Motor neuron (in vitro differentiated cells): ENCODE data around the gene PGM2L1. TPM values are rescaled to one million over a fixed set of nuclear protein-coding genes. Genes with fewer than 3 reads are reported as not detected.
A peak's percentile ranks its signal among the peaks of the same experiment; 100 is the strongest.
"Not testable (repeated sequence)": the region's sequence is repeated elsewhere in the genome, so short reads cannot be mapped to it uniquely, and the experiment has no call there.

Experiments
- ATAC-seq, 8 experiments: fragments of 200-7000 bp; cut with Tn5 transposase; replicated peaks in 6 of 8; 2 replicates each; pipeline ENCODE4 v1.8.0; 2021; ENCODE audit warnings: mild to moderate bottlenecking in 8 of 8, moderate library complexity in 8 of 8
- H3K27ac ChIP-seq, 2 donors: fragments of 250-450 bp; sonication (Bioruptor Pico); 2 replicates each; pipeline ENCODE4 v1.9.0; 2021; ENCODE audit warnings: antibody characterized with exemption in 2 of 2, mild to moderate bottlenecking in 2 of 2, moderate library complexity in 1 of 2
- H3K4me1 ChIP-seq, 2 donors: fragments of 250-450 bp; sonication (Bioruptor Pico); replicated peaks in 1 of 2; 2 replicates each; pipeline ENCODE4 v1.6.1; 2021; ENCODE audit warnings: antibody characterized with exemption in 2 of 2, mild to moderate bottlenecking in 2 of 2, moderate library complexity in 1 of 2
- H3K4me3 ChIP-seq, 5 donors: fragments of 250-450 bp; sonication (Bioruptor Pico); 2 replicates each; pipeline ENCODE4 v1.9.0; 2021; ENCODE audit warnings: antibody characterized with exemption in 5 of 5, mild to moderate bottlenecking in 5 of 5, moderate library complexity in 4 of 5
- WGBS, 10 experiments: fragments of 450-650 bp; shearing (Covaris generic); methylation state at CpG; one replicate each; pipeline ENCODE4 v1.0.0; 2022; 5-methylcytosine and 5-hydroxymethylcytosine counted together
- in situ Hi-C, 9 experiments: fragments of 400-800 bp; cut with MboI; loops; one replicate each; pipeline ENCODE4 v1.15.0; 2021; ENCODE audit warnings: low sequenced_read_pairs in 9 of 9, low pct_unique_long_range_greater_than_20kb in 2 of 9; ENCODE audit not compliant: unreplicated experiment in 9 of 9
- total RNA-seq, 8 experiments: library from RNA; unstranded; fragments of 300-600 nt; gene quantifications; 2 replicates each; pipeline versions ENCODE4 v1.2.3 to v1.2.4, GENCODE V29; 2022

PGM2L1 gene
- total RNA-seq, 8 experiments from 2014 or later, result 1.4 to 82.5 (median 40.4) TPM

- H3K27ac ChIP-seq, result no peak overlapping the region
- WGBS, 10 experiments, result 36 to 80% (median 67%) methylated on average over 3 of the region's 3 CpGs; no CpG with 5 or more reads in 1 of the 10 experiments
- in situ Hi-C loops, result no loop called here
- no peak for ATAC-seq
- no peak overlapping the region for H3K4me3 ChIP-seq
- peaks cover 0 to 9% of the 10 kb centered on the region in 2 donors for H3K4me1 ChIP-seq
Measured at GRCh38 chr11:74391193-74391592, 7.0 kb downstream of the PGM2L1 start.

DNA sequence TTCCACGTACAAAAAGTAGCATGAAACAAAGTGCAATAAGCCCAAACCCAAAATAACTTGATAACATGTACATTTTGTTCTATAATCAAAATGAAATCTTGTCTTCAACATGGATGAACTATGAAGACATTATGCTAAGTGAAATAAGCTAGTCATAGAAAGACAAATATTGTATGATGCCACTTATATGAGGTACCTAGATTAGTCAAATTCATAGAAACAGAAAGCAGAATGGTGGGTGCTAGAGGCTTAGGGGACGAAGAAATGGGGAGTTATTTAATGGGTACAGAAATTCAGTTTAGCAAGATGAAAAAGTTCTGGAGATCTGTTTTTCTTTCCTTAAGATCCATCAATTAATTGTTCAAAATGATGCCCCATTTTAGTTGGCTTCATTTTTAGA lies 7.5 kb downstream of the PGM2L1 start:
- Histone ChIP-seq H3K4me1 (peaks cover 0 to 9% of the 10 kb centered on the region in 2 donors), H3K27ac (no peak overlapping the region), H3K4me3 (no peak overlapping the region)
- no peak for ATAC-seq
- 50 to 100% (median 88%) methylated on average over 1 to 2 of the region's 2 CpGs for WGBS, 10 experiments
- in situ Hi-C loops, result no loop called here

DNA sequence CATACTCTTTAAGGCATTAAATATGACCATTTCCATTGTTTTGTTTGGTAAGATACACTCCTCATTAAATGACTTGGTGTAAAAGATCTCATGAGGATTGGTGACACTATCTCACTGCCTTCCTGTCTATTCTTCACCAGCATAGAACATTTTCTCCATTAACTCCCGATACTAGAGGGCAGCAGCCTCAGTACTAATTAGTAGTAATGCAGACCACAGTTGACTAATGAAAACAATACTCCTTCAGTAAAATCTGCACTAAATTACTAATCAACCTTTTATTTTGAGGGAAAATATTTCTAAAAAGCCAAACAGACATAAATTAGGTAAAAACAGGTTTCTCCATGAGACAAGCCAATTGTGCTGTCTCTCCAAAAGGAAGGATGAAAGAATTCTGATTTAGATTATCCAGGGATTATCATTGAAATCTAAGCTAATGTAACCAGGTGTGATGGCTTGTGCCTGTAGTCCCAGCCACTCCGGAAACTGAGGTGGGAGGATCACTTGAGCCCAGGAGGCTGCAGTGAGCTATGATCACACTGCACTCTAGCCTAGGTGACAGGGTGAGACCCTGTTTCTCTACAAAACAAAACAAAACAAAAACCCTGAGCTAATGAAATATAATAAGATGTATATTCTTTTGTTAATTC lies 9.4 kb downstream of the PGM2L1 start:
- ATAC-seq, result peak; percentile 71 to 89 (median 82)
- in situ Hi-C loops, result no loop called here
- Histone ChIP-seq H3K4me3 (no peak overlapping the region), H3K4me1 (peaks cover 0 to 6% of the 10 kb centered on the region in 2 donors), H3K27ac (no peak overlapping the region)
- WGBS, 10 experiments, result 0 to 22% (median 0%) methylated on average over 1 to 2 of the region's 2 CpGs; no CpG with 5 or more reads in 3 of the 10 experiments

DNA sequence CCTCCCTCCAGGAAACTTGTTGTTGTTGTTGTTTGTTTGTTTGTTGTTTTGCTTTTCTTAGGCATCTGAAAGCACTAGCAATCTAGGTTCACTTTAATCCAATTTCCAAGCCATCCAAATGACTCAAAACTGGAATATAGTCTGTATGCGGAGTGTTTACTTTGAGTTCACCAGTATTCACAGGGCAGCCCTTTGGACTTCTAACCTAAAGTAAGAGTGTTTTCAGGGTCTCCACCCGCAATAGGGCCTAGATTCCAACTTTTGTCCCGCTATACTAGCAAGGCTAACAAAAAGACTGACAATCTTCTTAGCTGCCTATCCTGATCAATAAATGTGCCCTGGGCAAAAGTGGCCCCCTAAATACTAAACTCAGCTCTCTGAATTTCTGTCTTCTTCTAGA lies 13.6 kb downstream of the PGM2L1 start:
- no peak for ATAC-seq
- Histone ChIP-seq H3K4me3 (no peak overlapping the region), H3K4me1 (peaks cover 0 to 6% of the 10 kb centered on the region in 2 donors), H3K27ac (no peak overlapping the region)
- in situ Hi-C loops, result no loop called here
- WGBS, 10 experiments, result 82 to 100% (median 97%) methylated on average over 2 to 3 of the region's 3 CpGs; no CpG with 5 or more reads in 3 of the 10 experiments

DNA sequence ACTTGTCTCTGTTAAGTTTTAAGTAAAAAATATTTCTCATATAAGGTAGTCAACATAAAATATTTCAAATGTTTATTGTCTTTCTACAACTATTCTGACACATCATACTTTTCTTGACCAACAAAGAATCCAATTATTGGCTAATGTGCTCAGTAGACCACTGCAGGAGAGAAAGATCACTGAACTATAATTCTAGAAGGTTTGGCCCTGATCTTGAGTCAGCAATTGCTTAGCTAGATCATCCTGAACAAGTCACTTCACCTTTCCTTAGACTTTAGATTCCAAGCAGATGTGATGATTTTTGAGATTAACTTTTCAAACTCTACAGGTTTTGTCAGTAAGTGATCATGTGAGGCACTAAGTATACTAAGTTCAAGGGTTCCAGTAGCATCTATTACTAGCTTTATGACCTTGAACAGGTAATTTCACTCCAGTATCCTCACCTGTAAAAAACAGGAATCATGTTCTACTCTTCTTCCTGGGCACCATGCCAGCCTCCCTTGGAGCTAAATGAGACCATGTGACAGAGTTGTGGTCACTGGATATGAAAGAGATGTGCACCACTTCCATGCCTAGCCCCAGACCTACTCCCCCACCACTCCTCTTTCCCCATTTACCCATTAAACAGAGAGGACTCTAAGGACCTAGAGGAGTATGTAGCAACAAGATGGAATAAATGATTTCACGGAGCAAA lies 17.3 kb downstream of the PGM2L1 start:
- ATAC-seq, result no peak
- Histone ChIP-seq H3K27ac (no peak overlapping the region), H3K4me3 (no peak overlapping the region), H3K4me1 (no peaks in the 10 kb centered on the region)
- 60 to 100% (median 83%) methylated on average over 1 of the region's 1 CpG; no CpG with 5 or more reads in 4 of the 10 experiments for WGBS, 10 experiments
- in situ Hi-C loops, result no loop called here

DNA sequence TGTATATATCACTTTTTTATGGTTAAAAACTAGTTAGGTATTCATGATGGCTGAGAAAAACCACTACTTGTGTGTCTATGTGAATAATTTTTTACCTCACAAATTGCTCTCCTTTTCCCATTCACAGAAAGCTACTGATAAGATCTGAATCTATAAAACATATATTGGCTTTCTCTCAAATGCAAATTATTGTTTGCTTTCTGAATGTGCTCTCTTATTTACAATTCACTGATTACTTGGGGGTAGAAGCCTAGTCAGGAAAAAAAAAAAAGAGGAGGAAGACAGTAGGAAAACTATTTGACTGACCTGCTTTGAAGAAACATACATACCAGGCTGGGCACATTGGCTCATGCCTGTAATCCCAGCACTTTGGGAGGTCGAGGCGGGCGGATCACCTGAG lies 20.5 kb downstream of the PGM2L1 start:
- Histone ChIP-seq H3K4me1 (no peaks in the 10 kb centered on the region), H3K4me3 (no peak overlapping the region), H3K27ac (no peak overlapping the region)
- WGBS, 10 experiments, result 20 to 100% (median 90%) methylated on average over 1 to 3 of the region's 3 CpGs; no CpG with 5 or more reads in 3 of the 10 experiments
- in situ Hi-C loops, result no loop called here
- ATAC-seq, result peak in 1 of 8 experiments; percentile 77

- Histone ChIP-seq H3K4me1 (no peaks in the 10 kb centered on the region), H3K4me3 (no peak overlapping the region), H3K27ac (no peak overlapping the region)
- in situ Hi-C loops, result no loop called here
- no peak for ATAC-seq
Measured at GRCh38 chr11:74373382-74373781, 24.9 kb downstream of the PGM2L1 start.

- in situ Hi-C loops, result no loop called here
- Histone ChIP-seq H3K4me1 (no peaks in the 10 kb centered on the region), H3K27ac (no peak overlapping the region), H3K4me3 (no peak overlapping the region)
- ATAC-seq, result peak in 4 of 8 experiments; percentile 56 to 78 (median 66)
- 13 to 100% (median 69%) methylated on average over 1 to 3 of the region's 3 CpGs for WGBS, 10 experiments
Measured at GRCh38 chr11:74371269-74372052, 26.8 kb downstream of the PGM2L1 start.

- Histone ChIP-seq H3K4me1 (no peaks in the 10 kb centered on the region), H3K27ac (no peak overlapping the region), H3K4me3 (no peak overlapping the region)
- peak in 1 of 8 experiments; percentile 25 for ATAC-seq
- whole genome bisulfite sequencing, 10 experiments, result 13 to 100% (median 100%) methylated on average over 2 of the region's 2 CpGs; no CpG with 5 or more reads in 1 of the 10 experiments
- in situ Hi-C loops, result no loop called here
Measured at GRCh38 chr11:74370123-74370522, 28.1 kb downstream of the PGM2L1 start.

- Histone ChIP-seq H3K4me1 (no peaks in the 10 kb centered on the region), H3K27ac (no peak overlapping the region), H3K4me3 (no peak overlapping the region)
- in situ Hi-C loops, result no loop called here
- peak in 1 of 8 experiments; percentile 50 for ATAC-seq
- WGBS, 10 experiments, result 51 to 100% (median 82%) methylated on average over 1 to 5 of the region's 5 CpGs
Measured at GRCh38 chr11:74367881-74368280, 30.4 kb downstream of the PGM2L1 start.

DNA sequence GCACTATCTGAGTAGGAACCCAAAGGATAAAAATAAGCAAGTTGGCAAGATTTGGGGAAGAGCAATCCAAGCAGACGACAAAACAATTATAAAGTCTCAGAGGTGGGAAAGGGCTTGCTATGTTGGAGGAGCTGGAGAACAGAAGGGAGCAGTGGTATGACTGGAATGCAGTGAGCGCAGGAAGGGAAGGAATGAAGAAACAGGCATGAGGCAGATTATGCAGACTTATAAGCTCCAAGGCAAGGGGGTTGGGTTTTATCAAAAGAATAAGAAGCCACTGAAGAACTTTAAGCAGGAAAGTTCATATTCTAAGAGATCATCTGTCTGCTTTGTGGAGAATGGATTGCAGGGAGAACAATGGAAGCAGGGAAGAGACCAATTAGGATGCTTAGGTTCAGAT lies 31.7 kb downstream of the PGM2L1 start:
- WGBS, 10 experiments, result 41 to 100% (median 80%) methylated on average over 1 to 2 of the region's 2 CpGs
- in situ Hi-C loops, result no loop called here
- peak in 1 of 8 experiments; percentile 71 for ATAC-seq
- no peaks in the 10 kb centered on the region for H3K4me1 ChIP-seq
- H3K27ac ChIP-seq, result no peak overlapping the region
- H3K4me3 ChIP-seq, result no peak overlapping the region

- not testable (repeated sequence) for H3K4me3 ChIP-seq
Measured at GRCh38 chr11:74365805-74366204, 32.4 kb downstream of the PGM2L1 start.

DNA sequence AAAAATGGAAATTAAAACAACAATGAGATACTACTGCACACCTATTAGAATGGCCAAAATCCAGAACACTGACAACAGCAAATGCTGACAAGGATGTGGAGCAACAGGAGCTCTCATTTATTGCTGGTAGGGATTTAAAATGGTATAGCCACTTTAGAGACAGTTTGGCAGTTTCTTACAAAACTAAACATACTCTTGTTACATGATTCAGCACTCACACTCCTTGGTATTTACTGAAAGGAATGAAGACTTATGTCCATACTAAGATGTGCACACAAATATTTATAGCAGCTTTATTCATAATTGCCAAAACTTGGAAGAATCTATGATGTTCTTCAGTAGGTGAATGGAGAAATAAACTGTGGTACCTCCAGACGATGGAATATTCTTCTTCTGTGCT lies 40.8 kb downstream of the PGM2L1 start:
- WGBS, 10 experiments, result 67 to 100% (median 100%) methylated on average over 1 of the region's 1 CpG; no CpG with 5 or more reads in 1 of the 10 experiments
- Histone ChIP-seq H3K4me3 (no peak overlapping the region), H3K4me1 (no peaks in the 10 kb centered on the region), H3K27ac (no peak overlapping the region)
- ATAC-seq, result no peak
- in situ Hi-C loops, result no loop called here

More at GRCh38 chr11:74365805-74366204, 32.4 kb downstream of the PGM2L1 start:
- H3K4me1 ChIP-seq, in situ Hi-C loops, H3K27ac ChIP-seq, ATAC-seq: not testable (repeated sequence)
- WGBS, 10 experiments, result no CpG with 5 or more reads among the region's 3 CpGs
